Neural cell (in vitro differentiated cells): ENCODE results near the gene EN2.

Source experiments
- CTCF ChIP-seq: fragments of 450-650 bp; IDR thresholded peaks from 2 replicates; pipeline ENCODE4 v1.5.1; 2014; ENCODE audit warnings: antibody characterized with exemption, mild to moderate bottlenecking, moderate library complexity; ENCODE audit not compliant: poor library complexity, severe bottlenecking
- EP300 ChIP-seq: fragments of 450-650 bp; conservative IDR thresholded peaks from 2 replicates; pipeline ENCODE4 v1.6.1; 2014; ENCODE audit warnings: antibody characterized with exemption, mild to moderate bottlenecking, moderate library complexity; ENCODE audit not compliant: poor library complexity, severe bottlenecking
- EZH2 ChIP-seq: fragments of 200-600, 300-800 bp; shearing (Covaris generic), sonication (generic); IDR thresholded peaks from 2 replicates; pipeline ENCODE4 v1.6.1; 2014; ENCODE audit warnings: antibody characterized with exemption, low read length, borderline replicate concordance, mild to moderate bottlenecking; ENCODE audit not compliant: insufficient read depth, poor library complexity, severe bottlenecking

- TF ChIP-seq EZH2: no peak
- no peak for TF ChIP-seq CTCF
- TF ChIP-seq EP300: no peak
These were observed 26.8 kb downstream of the EN2 start for GRCh38 chr7:155484483-155485399.
